Uterus (tissue), 4 donors: ENCODE data around the gene NAV2. TPM values are rescaled to one million over a fixed set of nuclear protein-coding genes. Genes with fewer than 3 reads are reported as not detected.

Experiments used
- DNase-seq, 2 donors: peaks; one replicate each; pipeline ENCODE4 v3.0.0-alpha.2; 2019 to 2020
- H3K27ac ChIP-seq, 2 donors: fragments of 200-600 bp; sonication (generic); 1 replicate in 1 of 2; 2 replicates in 1 of 2; pipeline ENCODE4 v1.5.1; 2016 to 2018
- H3K27me3 ChIP-seq, 2 donors: fragments of 200-600 bp; sonication (generic); one replicate each; pipeline ENCODE4 v1.5.1; 2018 to 2019; ENCODE audit warnings: control low read depth in 1 of 2
- H3K36me3 ChIP-seq, 2 donors: fragments of 200-600 bp; sonication (generic); one replicate each; pipeline ENCODE4 v1.5.1; 2019; ENCODE audit warnings: control low read depth in 1 of 2
- H3K4me1 ChIP-seq, 2 donors: fragments of 200-600 bp; sonication (generic); one replicate each; pipeline ENCODE4 v1.5.1; 2018 to 2019; ENCODE audit warnings: control low read depth in 1 of 2
- H3K4me3 ChIP-seq, 2 donors: fragments of 200-600 bp; sonication (generic); 1 replicate in 1 of 2; 2 replicates in 1 of 2; pipeline ENCODE4 v1.5.1; 2018 to 2019; ENCODE audit warnings: mild to moderate bottlenecking in 1 of 2
- H3K9me3 ChIP-seq, 2 donors: fragments of 200-600 bp; sonication (generic); one replicate each; pipeline ENCODE4 v1.5.1; 2019; ENCODE audit warnings: control low read depth in 1 of 2
- POLR2A ChIP-seq, 2 donors: fragments of 450-650 bp; IDR thresholded peaks; one replicate each; pipeline ENCODE4 v1.6.1; 2016; ENCODE audit warnings: antibody characterized with exemption in 2 of 2, mild to moderate bottlenecking in 1 of 2, moderate library complexity in 1 of 2
- intact Hi-C: fragments of 100-400 bp; cut with DNase I; formaldehyde crosslinking; loops from one replicate; pipeline ENCODE4 v1.15.1; 2023; ENCODE audit warnings: low total_unique reads
- total RNA-seq, 4 donors: library from RNA; depleted of rRNA in 3 of 4; stranded (reverse); fragments of >200 nt in 3 of 4; gene quantifications; one replicate each; pipeline versions ENCODE4 v1.1.0 to v1.2.4, GENCODE V29; 2014 to 2023
- TF ChIP-seq, protein P1 (sequence below), 4 experiments: fragments of 200-600 bp in 2 of 4; fragments of 450-650 bp in 2 of 4; sonication (generic) in 2 of 4; IDR thresholded peaks; one replicate each; pipeline ENCODE4 v1.5.1; 2016 to 2019; ENCODE audit warnings: antibody characterized with exemption in 4 of 4, mild to moderate bottlenecking in 2 of 4, moderate library complexity in 1 of 4
- donor health status: DM: yes; HTN: yes; CAD: no.

Gene NAV2
- total RNA-seq, 4 donors from 2014 or later, result 2.6 to 31.6 (median 5.7) TPM

DNA sequence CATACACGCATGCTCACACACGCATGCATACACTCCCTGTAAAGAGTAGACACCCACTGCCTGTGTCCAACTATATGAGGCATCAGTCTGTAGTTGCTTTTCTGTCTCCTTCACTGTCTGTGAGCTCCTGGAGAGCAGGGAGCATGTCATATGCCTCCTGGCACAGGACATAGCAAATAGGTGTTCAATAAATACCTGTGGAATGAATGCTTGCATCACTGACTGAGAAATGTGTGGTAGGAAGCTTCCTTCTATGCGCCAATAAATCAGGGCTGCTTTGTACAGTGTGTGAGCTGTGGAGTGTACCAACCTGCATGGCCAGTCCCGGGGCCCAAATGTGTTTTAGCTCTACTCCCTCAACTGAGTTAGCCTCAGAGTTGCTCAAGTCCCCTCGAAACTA, 37.2 kb upstream of the NAV2 start:
- H3K27me3 ChIP-seq, result no peaks in the 10 kb centered on the region
- peaks cover 0 to 14% of the 10 kb centered on the region in 2 donors for H3K4me1 ChIP-seq
- DNase-seq, result no peak
- H3K36me3 ChIP-seq, result no peaks in the 10 kb centered on the region
- H3K9me3 ChIP-seq, result no peaks in the 10 kb centered on the region
- H3K4me3 ChIP-seq, result no peak overlapping the region
- intact Hi-C loops, result no loop called here
- TF ChIP-seq POLR2A (IDR thresholded peaks at IDR 0.05), result no peak
- TF ChIP-seq, protein P1, sequence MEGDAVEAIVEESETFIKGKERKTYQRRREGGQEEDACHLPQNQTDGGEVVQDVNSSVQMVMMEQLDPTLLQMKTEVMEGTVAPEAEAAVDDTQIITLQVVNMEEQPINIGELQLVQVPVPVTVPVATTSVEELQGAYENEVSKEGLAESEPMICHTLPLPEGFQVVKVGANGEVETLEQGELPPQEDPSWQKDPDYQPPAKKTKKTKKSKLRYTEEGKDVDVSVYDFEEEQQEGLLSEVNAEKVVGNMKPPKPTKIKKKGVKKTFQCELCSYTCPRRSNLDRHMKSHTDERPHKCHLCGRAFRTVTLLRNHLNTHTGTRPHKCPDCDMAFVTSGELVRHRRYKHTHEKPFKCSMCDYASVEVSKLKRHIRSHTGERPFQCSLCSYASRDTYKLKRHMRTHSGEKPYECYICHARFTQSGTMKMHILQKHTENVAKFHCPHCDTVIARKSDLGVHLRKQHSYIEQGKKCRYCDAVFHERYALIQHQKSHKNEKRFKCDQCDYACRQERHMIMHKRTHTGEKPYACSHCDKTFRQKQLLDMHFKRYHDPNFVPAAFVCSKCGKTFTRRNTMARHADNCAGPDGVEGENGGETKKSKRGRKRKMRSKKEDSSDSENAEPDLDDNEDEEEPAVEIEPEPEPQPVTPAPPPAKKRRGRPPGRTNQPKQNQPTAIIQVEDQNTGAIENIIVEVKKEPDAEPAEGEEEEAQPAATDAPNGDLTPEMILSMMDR (IDR thresholded peaks at IDR 0.05), result no peak
- H3K27ac ChIP-seq, result peak overlapping the region; percentile 86 to 88

DNA sequence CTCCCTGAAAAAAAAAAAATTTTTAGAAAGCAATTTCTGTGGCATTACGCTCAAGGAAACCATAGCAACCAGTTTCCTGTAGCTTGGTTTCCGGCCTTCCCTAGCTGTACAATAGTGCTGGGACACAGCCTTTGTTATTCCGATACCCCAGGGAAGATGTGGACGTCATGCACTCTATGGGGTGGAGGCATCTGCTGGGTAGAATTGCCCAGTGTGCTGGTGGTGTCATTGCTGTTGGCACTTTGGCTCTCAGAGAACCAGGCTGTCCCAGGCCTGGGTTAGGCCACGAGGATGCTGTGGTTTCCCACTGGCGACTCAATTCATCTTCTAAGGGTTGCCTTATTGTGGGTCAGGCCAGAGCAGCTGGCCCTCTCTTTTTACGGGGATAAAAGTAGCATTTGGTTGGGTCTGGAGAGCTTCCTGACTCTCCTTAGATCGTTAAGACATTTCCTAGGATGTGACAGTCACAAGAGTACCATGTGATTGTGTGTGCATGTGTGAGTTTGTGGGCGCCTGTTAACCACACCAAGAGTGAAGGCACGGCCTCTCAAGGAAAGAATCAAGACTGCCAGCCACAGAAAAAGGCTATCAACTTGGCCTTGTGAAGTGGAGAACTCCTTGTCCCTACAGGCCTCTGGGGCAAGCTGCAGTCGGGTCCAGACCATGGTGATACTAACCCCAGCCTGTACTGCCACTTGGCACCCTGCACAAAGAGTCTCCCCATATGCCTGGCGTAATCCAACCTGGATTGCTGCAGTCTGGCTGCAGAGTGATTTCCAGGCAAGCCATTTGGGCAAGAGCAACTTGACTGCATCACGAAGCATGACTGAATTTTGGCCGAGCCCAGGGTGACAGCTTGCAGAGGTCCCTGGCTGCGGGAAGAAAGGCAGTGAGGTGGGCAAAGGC, 35.9 kb upstream of the NAV2 start:
- TF ChIP-seq, protein P1 (IDR thresholded peaks at IDR 0.05), result no peak
- peak in 1 of 2 donors; percentile 12 for TF ChIP-seq POLR2A (IDR thresholded peaks at IDR 0.05)
- Histone ChIP-seq H3K27me3 (no peaks in the 10 kb centered on the region), H3K4me1 (peaks cover 0 to 18% of the 10 kb centered on the region in 2 donors), H3K36me3 (no peaks in the 10 kb centered on the region), H3K4me3 (no peak overlapping the region), H3K9me3 (no peaks in the 10 kb centered on the region), H3K27ac (peak overlapping the region; percentile 53 to 58)
- intact Hi-C loops, result no loop called here
- DNase-seq, result peak in 1 of 2 donors; percentile 60

DNA sequence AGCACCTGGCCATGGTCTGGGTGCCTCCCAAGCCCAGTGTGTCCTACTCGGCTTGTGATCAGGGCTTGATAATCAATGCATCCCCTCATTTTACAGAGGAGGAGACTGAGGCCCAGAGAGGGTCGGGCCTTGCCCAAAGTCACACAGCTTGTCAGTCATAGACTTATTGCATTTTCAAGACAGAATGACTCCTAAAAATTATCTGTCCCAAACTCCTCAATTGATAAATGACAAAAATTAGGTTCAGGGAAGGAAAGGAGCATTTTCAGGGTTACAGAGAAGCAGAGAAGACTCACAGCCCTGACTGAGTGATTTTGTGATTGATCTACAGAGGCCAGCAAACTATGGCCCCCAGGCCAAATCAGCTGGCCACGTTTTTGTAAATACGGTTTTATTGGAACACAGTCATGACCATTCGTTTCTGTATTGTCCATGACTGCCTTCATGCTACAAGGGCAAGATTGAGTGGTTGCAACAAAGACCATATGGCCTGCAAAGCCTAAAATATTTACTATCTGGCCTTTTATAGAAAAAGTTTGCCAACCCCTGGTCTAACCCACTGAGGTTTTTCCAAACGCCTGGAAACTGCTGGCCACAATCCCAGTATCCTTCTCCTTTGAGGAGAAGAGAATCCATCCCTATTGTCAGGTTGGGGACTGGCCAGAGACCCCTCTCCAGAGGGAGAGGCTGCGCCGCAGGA, 35.1 kb upstream of the NAV2 start:
- no peak for DNase-seq
- H3K27me3 ChIP-seq, result no peaks in the 10 kb centered on the region
- H3K27ac ChIP-seq, result peak overlapping the region; percentile 53 to 58
- intact Hi-C loops, result no loop called here
- H3K4me3 ChIP-seq, result no peak overlapping the region
- peaks cover 0 to 18% of the 10 kb centered on the region in 2 donors for H3K4me1 ChIP-seq
- no peaks in the 10 kb centered on the region for H3K9me3 ChIP-seq
- no peak for TF ChIP-seq POLR2A (IDR thresholded peaks at IDR 0.05)
- TF ChIP-seq, protein P1 (IDR thresholded peaks at IDR 0.05), result no peak
- H3K36me3 ChIP-seq, result no peaks in the 10 kb centered on the region

DNA sequence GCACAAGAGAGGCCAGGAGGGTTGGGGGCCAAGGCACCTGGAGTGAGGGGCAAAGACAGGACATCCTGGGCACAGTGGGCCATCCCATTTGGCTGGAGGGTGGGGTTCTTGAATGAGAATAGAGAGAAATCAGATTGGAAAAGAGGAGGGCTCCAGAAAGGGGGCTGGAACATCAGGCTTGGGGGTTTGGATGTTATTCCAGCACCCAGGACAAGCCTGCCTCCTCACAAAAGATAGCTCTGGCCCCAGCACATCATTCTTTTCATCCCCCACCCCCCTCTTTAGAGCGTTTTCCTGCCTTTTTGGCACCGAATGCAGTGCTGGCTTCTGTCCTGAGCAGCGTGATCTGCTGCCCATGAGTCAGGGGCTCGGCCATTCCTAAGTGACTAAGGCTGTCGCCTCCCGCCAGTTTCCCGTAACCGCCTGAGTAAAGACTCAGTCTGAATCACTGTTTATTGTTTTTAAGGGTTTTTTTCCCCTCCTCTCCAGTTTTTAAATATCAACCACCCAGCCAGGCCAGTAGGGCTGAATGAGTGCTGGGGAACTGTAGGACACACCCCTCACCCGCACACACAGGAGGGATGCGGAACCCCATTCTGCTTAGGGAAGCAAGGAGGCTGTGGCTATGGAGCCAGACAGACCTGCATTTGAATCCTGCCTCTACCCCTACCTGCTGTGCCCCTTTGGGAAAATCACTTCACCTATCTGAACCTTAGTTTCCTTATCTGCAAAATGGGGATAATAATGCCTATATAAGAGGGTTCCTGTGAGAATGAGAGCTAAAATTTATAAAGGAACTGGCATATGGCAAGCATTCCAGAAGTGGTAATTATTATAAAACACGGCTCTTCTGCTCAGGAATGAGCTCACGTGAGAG, 32.4 kb upstream of the NAV2 start:
- Histone ChIP-seq H3K9me3 (no peaks in the 10 kb centered on the region), H3K36me3 (no peaks in the 10 kb centered on the region), H3K4me3 (no peak overlapping the region), H3K4me1 (peaks cover 0 to 8% of the 10 kb centered on the region in 2 donors), H3K27me3 (no peaks in the 10 kb centered on the region), H3K27ac (peak overlapping the region; percentile 77 to 87)
- intact Hi-C loops, result no loop called here
- TF ChIP-seq, protein P1 (IDR thresholded peaks at IDR 0.05), result peak in 1 of 4 experiments; percentile 37
- peak; percentile 9 to 15 for TF ChIP-seq POLR2A (IDR thresholded peaks at IDR 0.05)
- peak; percentile 87 to 91 for DNase-seq
